ENCODE results near the gene LINGO1. TPM values are rescaled to one million over a fixed set of nuclear protein-coding genes. Genes with fewer than 3 reads are reported as not detected.

The LINGO1 gene
- total and polyA plus RNA-seq, 2 donors (not counting 1 experiment from before 2014, with no cell fraction given) = not detected

DNA sequence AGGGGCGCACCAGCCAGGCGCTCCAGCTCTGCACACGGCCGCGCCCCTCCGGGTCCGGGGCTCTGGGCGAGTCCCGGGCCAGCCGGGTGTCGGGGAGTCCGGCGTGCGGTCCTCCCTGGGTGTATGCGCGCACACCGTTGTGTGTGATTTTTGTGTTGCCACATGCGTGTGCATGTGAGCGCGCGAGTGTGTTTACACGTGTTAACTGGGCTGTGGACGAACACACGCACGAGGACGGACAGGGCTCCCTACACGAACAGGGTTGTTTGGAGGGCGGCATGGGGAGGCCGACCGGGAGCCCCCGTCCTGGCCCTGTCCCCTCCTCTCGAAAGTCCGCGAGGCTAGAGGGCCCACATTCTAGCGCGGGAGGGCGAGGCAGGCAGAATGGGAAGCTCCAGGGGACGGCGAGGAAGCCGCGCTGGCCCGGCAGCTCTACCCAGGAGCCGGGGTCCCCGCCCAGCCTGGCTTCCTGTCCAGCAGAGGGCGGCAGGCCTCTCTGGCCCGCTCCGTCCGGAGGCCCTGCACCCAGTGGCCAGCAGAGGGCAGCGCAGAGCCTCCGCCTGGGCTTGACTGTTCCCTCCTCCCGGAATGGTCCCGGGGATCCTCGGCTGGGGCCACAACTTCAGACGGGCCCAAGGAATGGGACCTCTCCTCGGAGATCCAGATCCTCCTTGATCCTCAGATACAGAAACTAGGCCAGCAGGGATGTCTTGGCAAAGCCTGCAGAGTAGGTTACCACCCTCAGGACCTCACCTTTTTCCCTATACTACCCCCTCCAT is 611 bp upstream of the LINGO1 start:
- Histone ChIP-seq H3K9me3 (ENCODE audit: control extremely low read depth in 1 of 3, control insufficient read depth in 2 of 3, insufficient read depth in 1 of 3, low read length in 2 of 3) (peaks cover 0 to 18% (median 0%) of the 10 kb centered on the region in 3 donors), H3K79me2 (ENCODE audit: control insufficient read depth, insufficient read depth, low read length) (no peaks in the 10 kb centered on the region), H3K4me3 (ENCODE audit: control extremely low read depth in 1 of 5, extremely low read depth in 1 of 5, insufficient read depth in 1 of 5, low read depth in 2 of 5, low read length in 4 of 5) (peak overlapping the region; percentile 17 to 60 (median 52)), H3K27me3 (replicated peaks in 1 of 4; ENCODE audit: control extremely low read depth in 1 of 4, control insufficient read depth in 3 of 4, insufficient read depth in 4 of 4, low read length in 3 of 4) (peaks cover 0 to 66% (median 25%) of the 10 kb centered on the region in 4 experiments), H3K9ac (ENCODE audit: low read length) (peak overlapping the region; percentile 65), H3K4me2 (replicated peaks; ENCODE audit: low read depth, low read length, poor library complexity, severe bottlenecking) (peak overlapping the region; percentile 87), H4K20me1 (ENCODE audit: control insufficient read depth, insufficient read depth, low read length, poor library complexity, severe bottlenecking) (no peaks in the 10 kb centered on the region), H3K36me3 (replicated peaks in 1 of 2; ENCODE audit: control extremely low read depth in 1 of 2, control insufficient read depth in 1 of 2, extremely low read depth in 1 of 2, insufficient read depth in 2 of 2, low read length in 1 of 2) (no peaks in the 10 kb centered on the region), H3K4me1 (ENCODE audit: control insufficient read depth in 2 of 2, insufficient read depth in 2 of 2, low read length in 2 of 2) (peaks cover 21 to 27% of the 10 kb centered on the region in 2 donors), H2AFZ (ENCODE audit: insufficient read depth, low read depth, low read length, poor library complexity, severe bottlenecking) (peak overlapping the region; percentile 62), H3K27ac (ENCODE audit: low read length in 2 of 2) (no peak overlapping the region)
- 1% methylated on average over 55 of the region's 55 CpGs for WGBS (ENCODE audit: insufficient coverage)
- DNase-seq = peak; percentile 76
- intact Hi-C loops (cut with micrococcal nuclease) = no loop called here
- TF ChIP-seq, protein P1, sequence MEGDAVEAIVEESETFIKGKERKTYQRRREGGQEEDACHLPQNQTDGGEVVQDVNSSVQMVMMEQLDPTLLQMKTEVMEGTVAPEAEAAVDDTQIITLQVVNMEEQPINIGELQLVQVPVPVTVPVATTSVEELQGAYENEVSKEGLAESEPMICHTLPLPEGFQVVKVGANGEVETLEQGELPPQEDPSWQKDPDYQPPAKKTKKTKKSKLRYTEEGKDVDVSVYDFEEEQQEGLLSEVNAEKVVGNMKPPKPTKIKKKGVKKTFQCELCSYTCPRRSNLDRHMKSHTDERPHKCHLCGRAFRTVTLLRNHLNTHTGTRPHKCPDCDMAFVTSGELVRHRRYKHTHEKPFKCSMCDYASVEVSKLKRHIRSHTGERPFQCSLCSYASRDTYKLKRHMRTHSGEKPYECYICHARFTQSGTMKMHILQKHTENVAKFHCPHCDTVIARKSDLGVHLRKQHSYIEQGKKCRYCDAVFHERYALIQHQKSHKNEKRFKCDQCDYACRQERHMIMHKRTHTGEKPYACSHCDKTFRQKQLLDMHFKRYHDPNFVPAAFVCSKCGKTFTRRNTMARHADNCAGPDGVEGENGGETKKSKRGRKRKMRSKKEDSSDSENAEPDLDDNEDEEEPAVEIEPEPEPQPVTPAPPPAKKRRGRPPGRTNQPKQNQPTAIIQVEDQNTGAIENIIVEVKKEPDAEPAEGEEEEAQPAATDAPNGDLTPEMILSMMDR (IDR thresholded peaks at IDR 0.05) = peak; percentile 93
- peak; percentile 69 for TF ChIP-seq EZH2 (IDR thresholded peaks at IDR 0.05; ENCODE audit: borderline replicate concordance, insufficient read depth, low read depth, low read length, poor library complexity, severe bottlenecking)
- H3K4me1 Mint-ChIP-seq = peaks cover 15% of the 10 kb centered on the region
- peak overlapping the region; percentile 85 for H3K4me3 Mint-ChIP-seq
- no peak overlapping the region for H3K27ac Mint-ChIP-seq
- ChIA-PET POLR2A (no interaction called here), CTCF (interaction anchor here (0.9 to 3.5 kb wide), 9 partner anchors 12 to 95 kb away, joined by 3 to 12 read pairs (median 3); no protein-coding TSS in a partner anchor)
- peaks cover 52% of the 10 kb centered on the region for H3K27me3 Mint-ChIP-seq
- ATAC-seq (ENCODE audit: low read depth) = peak; percentile 93
- H3K9me3 Mint-ChIP-seq (ENCODE audit: insufficient read depth) = no peaks in the 10 kb centered on the region

Data from B cell (primary cell).